MM.1S (cell line): Measurements from ENCODE around the gene SH3BP2.

Experiments
- DNase-seq: peaks from one replicate; pipeline ENCODE4 v3.0.0-alpha.2; 2015
- H2AFZ ChIP-seq: fragments of 300-600 bp; sonication (generic); 2 replicates; pipeline ENCODE4 v1.6.0; 2016; ENCODE audit warnings: antibody characterized with exemption, low read length
- H3F3A ChIP-seq: fragments of 300-600 bp; sonication (generic); 2 replicates; pipeline ENCODE4 v1.6.1; 2016; ENCODE audit warnings: mild to moderate bottlenecking, antibody characterized with exemption, low read length, moderate library complexity, mixed read lengths; ENCODE audit not compliant: insufficient read depth
- H3K27ac ChIP-seq: fragments of 300-600 bp; sonication (generic); 2 replicates; pipeline ENCODE4 v1.5.1; 2016; ENCODE audit warnings: mild to moderate bottlenecking, low read length
- H3K27me3 ChIP-seq: fragments of 300-600 bp; sonication (generic); replicated peaks from 2 replicates; pipeline ENCODE4 v1.6.0; 2016; ENCODE audit warnings: low read length; ENCODE audit not compliant: insufficient read depth
- H3K36me3 ChIP-seq: fragments of 300-600 bp; sonication (generic); replicated peaks from 2 replicates; pipeline ENCODE4 v1.6.1; 2016; ENCODE audit warnings: mild to moderate bottlenecking, low read length, mixed read lengths; ENCODE audit not compliant: insufficient read depth
- H3K4me1 ChIP-seq: fragments of 300-600 bp; sonication (generic); 2 replicates; pipeline ENCODE4 v1.6.1; 2016; ENCODE audit warnings: low read length, mixed read lengths
- H3K4me2 ChIP-seq: fragments of 300-600 bp; sonication (generic); 2 replicates; pipeline ENCODE4 v1.6.0; 2016; ENCODE audit warnings: low read depth, low read length
- H3K4me3 ChIP-seq: fragments of 300-600 bp; sonication (generic); 2 replicates; pipeline ENCODE4 v1.5.1; 2016; ENCODE audit warnings: low read length, mixed read lengths
- H3K79me2 ChIP-seq: fragments of 300-600 bp; sonication (generic); 2 replicates; pipeline ENCODE4 v1.6.1; 2016; ENCODE audit warnings: mixed run types, low read length, mixed read lengths
- H3K9ac ChIP-seq: fragments of 300-600 bp; sonication (generic); 2 replicates; pipeline ENCODE4 v1.6.1; 2016; ENCODE audit warnings: low read length, mixed read lengths
- H3K9me2 ChIP-seq: fragments of 300-600 bp; sonication (generic); replicated peaks from 2 replicates; pipeline ENCODE4 v1.6.1; 2016; ENCODE audit warnings: mild to moderate bottlenecking, low read length, mixed read lengths; ENCODE audit not compliant: insufficient read depth
- H3K9me3 ChIP-seq: fragments of 300-600 bp; sonication (generic); replicated peaks from 2 replicates; pipeline ENCODE4 v1.6.1; 2016; ENCODE audit warnings: mild to moderate bottlenecking, low read length, mixed read lengths; ENCODE audit not compliant: insufficient read depth
- H4K20me1 ChIP-seq: fragments of 300-600 bp; sonication (generic); 2 replicates; pipeline ENCODE4 v1.6.1; 2016; ENCODE audit warnings: mild to moderate bottlenecking, low read length, moderate library complexity, mixed read lengths; ENCODE audit not compliant: insufficient read depth
- EZH2 ChIP-seq: fragments of 300-600 bp; sonication (generic); optimal IDR thresholded peaks from 2 replicates; pipeline ENCODE3; 2017; ENCODE audit warnings: low read depth, mild to moderate bottlenecking, antibody characterized with exemption, low read length, mixed read lengths
- EZH2phosphoT487 ChIP-seq: fragments of 300-600 bp; sonication (generic); IDR thresholded peaks from 2 replicates; pipeline ENCODE4 v1.6.1; 2018; ENCODE audit warnings: antibody characterized with exemption, low read length
- TF ChIP-seq, protein P1 (sequence below): fragments of 300-600 bp; sonication (generic); IDR thresholded peaks from 2 replicates; pipeline ENCODE4 v1.5.1; 2016; ENCODE audit warnings: antibody characterized with exemption, low read length, mixed read lengths

The SH3BP2 gene

DNA sequence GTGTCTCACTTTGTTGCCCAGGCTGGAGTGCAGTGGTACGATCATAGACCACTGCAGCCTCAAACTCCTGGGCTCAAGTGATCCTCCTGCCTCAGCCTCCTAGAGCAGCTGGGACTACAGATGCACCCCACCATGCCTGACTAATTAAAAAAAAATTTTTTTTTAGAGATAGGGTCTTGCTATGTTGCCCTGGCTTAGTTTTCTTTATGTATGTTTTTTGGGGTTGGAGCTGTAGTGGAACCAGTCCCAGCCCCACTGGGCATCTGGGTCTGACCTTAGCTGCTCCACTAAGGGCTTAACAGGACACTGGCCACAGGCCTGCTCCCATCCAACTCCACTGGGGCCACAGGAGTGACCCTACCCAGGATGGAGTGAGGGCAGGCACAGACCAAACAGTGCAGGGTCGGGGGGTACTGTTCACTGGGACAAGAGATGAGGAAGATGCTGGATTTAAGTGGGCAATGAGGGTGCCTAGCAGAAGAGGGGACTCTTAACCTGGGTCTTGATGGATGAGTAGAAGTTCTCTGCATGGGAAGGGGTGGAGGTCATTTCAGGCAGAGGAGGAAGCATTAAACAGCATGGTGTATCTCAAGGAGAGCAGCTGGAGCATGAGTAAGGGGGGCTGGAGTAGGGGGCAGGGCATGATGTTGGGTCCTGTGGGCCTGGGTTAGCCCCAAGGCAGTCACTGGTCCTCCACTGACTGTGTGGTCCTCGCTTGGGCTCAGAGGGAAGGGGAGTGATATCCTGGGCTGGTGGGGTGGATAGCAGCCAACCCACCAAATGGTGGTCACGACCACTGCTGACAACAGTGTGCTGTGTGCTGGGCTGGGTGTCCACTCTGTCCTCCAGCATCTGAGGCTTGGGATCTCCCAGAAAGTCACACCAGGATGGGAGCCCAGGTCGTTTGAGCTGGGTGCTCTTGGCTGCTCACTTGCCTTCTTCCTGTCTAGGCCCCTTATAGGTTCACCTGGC is 26.6 kb downstream of the SH3BP2 start:
- H3K9ac ChIP-seq, result no peak overlapping the region

DNA sequence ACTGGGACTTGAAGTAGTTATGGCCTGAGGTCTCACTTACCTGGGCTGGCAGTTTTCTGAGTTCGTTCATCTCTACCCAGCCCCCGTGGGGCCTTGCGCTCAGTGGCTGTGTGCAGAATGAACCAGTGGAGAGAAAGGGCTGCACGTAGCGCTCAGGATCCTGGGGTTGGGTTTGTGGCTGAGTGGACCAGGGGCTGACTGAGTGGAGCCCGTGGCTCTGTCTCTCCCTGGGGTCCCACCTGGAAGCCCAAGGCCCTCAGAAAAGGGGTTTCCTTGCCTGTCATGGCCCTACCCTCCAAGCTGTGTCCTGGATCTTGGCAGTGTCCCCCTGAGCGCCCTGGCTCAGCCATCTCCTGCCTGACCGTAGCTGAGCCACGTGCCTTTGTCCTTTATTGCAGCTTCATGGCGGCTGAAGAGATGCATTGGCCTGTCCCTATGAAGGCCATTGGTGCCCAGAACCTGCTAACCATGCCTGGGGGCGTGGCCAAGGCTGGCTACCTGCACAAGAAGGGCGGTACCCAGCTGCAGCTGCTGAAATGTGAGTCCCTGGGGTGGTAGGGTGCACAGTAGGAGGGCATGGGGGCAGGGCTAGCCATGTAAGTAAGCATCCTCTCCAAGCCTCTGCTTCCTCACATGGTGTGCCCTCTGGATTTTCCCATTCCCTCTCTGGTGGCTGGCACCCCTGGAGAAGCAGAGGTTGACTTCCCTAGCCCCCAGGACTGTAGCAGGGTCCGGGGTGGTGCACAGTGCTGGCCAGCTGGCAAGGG is 27.5 kb downstream of the SH3BP2 start:
- Histone ChIP-seq H3F3A (no peaks in the 10 kb centered on the region), H4K20me1 (no peaks in the 10 kb centered on the region), H3K36me3 (no peaks in the 10 kb centered on the region), H3K4me3 (no peak overlapping the region), H3K9me2 (no peaks in the 10 kb centered on the region), H2AFZ (no peak overlapping the region), H3K79me2 (peaks cover 47% of the 10 kb centered on the region), H3K27ac (no peak overlapping the region), H3K4me1 (peaks cover 6% of the 10 kb centered on the region), H3K9me3 (no peaks in the 10 kb centered on the region), H3K9ac (no peak overlapping the region), H3K4me2 (no peak overlapping the region), H3K27me3 (no peaks in the 10 kb centered on the region)
- DNase-seq, result no peak
- TF ChIP-seq, protein P1, sequence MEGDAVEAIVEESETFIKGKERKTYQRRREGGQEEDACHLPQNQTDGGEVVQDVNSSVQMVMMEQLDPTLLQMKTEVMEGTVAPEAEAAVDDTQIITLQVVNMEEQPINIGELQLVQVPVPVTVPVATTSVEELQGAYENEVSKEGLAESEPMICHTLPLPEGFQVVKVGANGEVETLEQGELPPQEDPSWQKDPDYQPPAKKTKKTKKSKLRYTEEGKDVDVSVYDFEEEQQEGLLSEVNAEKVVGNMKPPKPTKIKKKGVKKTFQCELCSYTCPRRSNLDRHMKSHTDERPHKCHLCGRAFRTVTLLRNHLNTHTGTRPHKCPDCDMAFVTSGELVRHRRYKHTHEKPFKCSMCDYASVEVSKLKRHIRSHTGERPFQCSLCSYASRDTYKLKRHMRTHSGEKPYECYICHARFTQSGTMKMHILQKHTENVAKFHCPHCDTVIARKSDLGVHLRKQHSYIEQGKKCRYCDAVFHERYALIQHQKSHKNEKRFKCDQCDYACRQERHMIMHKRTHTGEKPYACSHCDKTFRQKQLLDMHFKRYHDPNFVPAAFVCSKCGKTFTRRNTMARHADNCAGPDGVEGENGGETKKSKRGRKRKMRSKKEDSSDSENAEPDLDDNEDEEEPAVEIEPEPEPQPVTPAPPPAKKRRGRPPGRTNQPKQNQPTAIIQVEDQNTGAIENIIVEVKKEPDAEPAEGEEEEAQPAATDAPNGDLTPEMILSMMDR, result no peak
- TF ChIP-seq EZH2phosphoT487, result no peak
- TF ChIP-seq EZH2, result no peak

More for the DNA sequence above, 26.6 kb downstream of the SH3BP2 start:
- Histone ChIP-seq H3K9me3 (no peaks in the 10 kb centered on the region), H3K36me3 (no peaks in the 10 kb centered on the region), H3K4me3 (no peak overlapping the region), H3F3A (no peaks in the 10 kb centered on the region), H3K79me2 (peaks cover 55% of the 10 kb centered on the region), H4K20me1 (no peaks in the 10 kb centered on the region), H3K27me3 (no peaks in the 10 kb centered on the region), H3K9me2 (no peaks in the 10 kb centered on the region), H3K4me2 (no peak overlapping the region), H3K27ac (no peak overlapping the region), H3K4me1 (peaks cover 6% of the 10 kb centered on the region), H2AFZ (no peak overlapping the region)
- DNase-seq, result no peak
- TF ChIP-seq, protein P1, result no peak
- no peak for TF ChIP-seq EZH2
- no peak for TF ChIP-seq EZH2phosphoT487

DNA sequence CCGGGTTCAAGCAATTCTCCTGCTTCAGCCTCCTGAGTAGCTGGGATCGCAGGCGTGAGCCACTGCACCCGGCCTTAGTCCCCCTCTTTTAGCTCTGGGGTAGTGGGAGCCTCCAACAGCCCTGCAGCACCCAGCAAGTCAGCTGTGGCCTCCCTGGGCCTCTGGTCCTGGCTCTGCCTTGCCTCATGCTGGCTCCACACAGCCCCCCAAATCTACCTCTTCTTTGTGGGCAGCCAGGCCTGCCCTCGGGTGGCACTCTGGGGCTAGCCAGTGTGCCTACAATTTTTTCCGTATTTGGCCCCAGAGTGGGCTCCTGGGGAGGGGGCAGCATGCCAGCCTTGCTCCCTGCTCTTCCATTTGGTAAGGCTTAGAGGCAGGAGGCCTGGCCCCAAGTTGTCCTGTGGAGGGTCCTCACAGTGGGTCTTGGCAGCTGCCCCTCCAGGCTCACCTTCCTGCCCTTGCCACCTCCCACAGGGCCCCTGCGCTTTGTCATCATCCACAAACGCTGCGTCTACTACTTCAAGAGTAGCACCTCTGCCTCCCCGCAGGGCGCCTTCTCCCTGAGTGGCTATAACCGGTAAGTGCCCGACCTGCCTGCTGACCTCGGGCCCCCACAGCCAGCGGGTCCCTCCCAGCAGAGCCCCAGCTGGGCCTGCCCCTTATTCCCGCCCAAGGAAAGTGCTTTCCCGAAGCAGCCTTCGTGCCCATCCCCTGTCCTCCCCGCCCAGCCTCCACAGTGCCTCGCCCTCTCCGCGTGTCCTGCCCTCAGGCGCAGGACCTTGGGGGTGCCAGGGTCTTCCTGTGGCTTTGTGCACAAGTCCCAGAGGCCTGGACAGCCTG is 29.8 kb downstream of the SH3BP2 start:
- Histone ChIP-seq H4K20me1 (no peaks in the 10 kb centered on the region), H3K27me3 (no peaks in the 10 kb centered on the region), H3K27ac (no peak overlapping the region), H3K9me3 (no peaks in the 10 kb centered on the region), H3K9me2 (no peaks in the 10 kb centered on the region), H3F3A (no peaks in the 10 kb centered on the region), H3K79me2 (peaks cover 32% of the 10 kb centered on the region), H3K4me3 (no peak overlapping the region), H2AFZ (no peak overlapping the region), H3K4me1 (peaks cover under 1% of the 10 kb centered on the region), H3K36me3 (no peaks in the 10 kb centered on the region), H3K4me2 (no peak overlapping the region), H3K9ac (no peak overlapping the region)
- no peak for DNase-seq
- TF ChIP-seq EZH2 (no peak), EZH2phosphoT487 (no peak)
- TF ChIP-seq, protein P1, result no peak
